ENCODE data around the gene PNPLA7.

DNA sequence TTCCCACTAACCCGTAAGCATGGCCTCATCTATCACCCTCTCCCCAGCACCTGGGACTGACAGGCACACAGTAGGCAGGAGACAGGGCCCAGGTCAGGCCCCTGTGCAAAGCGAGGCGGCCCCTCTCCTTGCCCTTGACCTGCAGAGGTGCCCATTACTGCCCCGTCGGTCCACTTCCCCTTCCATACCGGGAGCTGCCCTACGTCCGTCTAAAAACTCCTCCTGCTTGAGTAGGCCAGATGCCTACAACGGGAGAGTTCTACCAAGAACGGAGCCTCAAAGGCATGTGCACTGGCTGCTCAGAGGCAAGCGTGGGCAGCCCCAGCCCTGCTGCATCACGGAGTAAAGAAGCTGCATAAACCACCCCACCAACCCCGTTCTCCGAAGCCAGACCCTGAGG, 33.1 kb upstream of the PNPLA7 start:
- no peak for TF ChIP-seq POLR2A (IDR thresholded peaks at IDR 0.05)
- no peak for TF ChIP-seq CTCF (IDR thresholded peaks at IDR 0.05)
